NB4 (cell line): ENCODE measurements around the gene FBXW4.
A peak's percentile ranks its signal among the peaks of the same experiment; 100 is the strongest.

Source experiments
- DNase-seq: peaks from one replicate; pipeline ENCODE4 v3.0.0; 2010; ENCODE audit warnings: low read depth
- H3K4me3 ChIP-seq: one replicate; pipeline ENCODE4 v1.5.1; 2011; ENCODE audit warnings: mild to moderate bottlenecking, low read depth, low read length, moderate library complexity
- MYC ChIP-seq: IDR thresholded peaks from 2 replicates; pipeline ENCODE4 v1.6.1; 2011; ENCODE audit warnings: low read depth, low read length
- POLR2A ChIP-seq: IDR thresholded peaks from 2 replicates; pipeline ENCODE4 v1.6.1; 2011; ENCODE audit warnings: mild to moderate bottlenecking; ENCODE audit not compliant: insufficient read length; ENCODE audit errors: extremely low read depth
- TF ChIP-seq, protein P1 (sequence below): IDR thresholded peaks from one replicate; pipeline ENCODE4 v1.5.1; 2012; ENCODE audit warnings: low read depth, low read length
- TF ChIP-seq, protein P2 (sequence below): IDR thresholded peaks from 2 replicates; pipeline ENCODE4 v1.6.1; 2011; ENCODE audit warnings: low read depth, low read length

The FBXW4 gene

GRCh38 chr10:101572785-101573184, 122.2 kb downstream of the FBXW4 start:
- TF ChIP-seq, protein P1, sequence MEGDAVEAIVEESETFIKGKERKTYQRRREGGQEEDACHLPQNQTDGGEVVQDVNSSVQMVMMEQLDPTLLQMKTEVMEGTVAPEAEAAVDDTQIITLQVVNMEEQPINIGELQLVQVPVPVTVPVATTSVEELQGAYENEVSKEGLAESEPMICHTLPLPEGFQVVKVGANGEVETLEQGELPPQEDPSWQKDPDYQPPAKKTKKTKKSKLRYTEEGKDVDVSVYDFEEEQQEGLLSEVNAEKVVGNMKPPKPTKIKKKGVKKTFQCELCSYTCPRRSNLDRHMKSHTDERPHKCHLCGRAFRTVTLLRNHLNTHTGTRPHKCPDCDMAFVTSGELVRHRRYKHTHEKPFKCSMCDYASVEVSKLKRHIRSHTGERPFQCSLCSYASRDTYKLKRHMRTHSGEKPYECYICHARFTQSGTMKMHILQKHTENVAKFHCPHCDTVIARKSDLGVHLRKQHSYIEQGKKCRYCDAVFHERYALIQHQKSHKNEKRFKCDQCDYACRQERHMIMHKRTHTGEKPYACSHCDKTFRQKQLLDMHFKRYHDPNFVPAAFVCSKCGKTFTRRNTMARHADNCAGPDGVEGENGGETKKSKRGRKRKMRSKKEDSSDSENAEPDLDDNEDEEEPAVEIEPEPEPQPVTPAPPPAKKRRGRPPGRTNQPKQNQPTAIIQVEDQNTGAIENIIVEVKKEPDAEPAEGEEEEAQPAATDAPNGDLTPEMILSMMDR, result no peak
- TF ChIP-seq POLR2A (no peak), MYC (no peak)
- no peak overlapping the region for H3K4me3 ChIP-seq
- DNase-seq, result no peak

- H3K4me3 ChIP-seq, result no peak overlapping the region
- no peak for DNase-seq
- TF ChIP-seq, protein P2, sequence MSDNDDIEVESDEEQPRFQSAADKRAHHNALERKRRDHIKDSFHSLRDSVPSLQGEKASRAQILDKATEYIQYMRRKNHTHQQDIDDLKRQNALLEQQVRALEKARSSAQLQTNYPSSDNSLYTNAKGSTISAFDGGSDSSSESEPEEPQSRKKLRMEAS, result no peak
- TF ChIP-seq, protein P1, result no peak
- TF ChIP-seq MYC (no peak), POLR2A (no peak)
Observed at GRCh38 chr10:101572126-101572525, 122.8 kb downstream of the FBXW4 start.

- no peak for DNase-seq
- no peak overlapping the region for H3K4me3 ChIP-seq
- TF ChIP-seq, protein P2, result no peak
- TF ChIP-seq MYC (no peak), POLR2A (no peak)
- TF ChIP-seq, protein P1, result no peak
Observed at GRCh38 chr10:101571271-101571925, 123.6 kb downstream of the FBXW4 start.

DNA sequence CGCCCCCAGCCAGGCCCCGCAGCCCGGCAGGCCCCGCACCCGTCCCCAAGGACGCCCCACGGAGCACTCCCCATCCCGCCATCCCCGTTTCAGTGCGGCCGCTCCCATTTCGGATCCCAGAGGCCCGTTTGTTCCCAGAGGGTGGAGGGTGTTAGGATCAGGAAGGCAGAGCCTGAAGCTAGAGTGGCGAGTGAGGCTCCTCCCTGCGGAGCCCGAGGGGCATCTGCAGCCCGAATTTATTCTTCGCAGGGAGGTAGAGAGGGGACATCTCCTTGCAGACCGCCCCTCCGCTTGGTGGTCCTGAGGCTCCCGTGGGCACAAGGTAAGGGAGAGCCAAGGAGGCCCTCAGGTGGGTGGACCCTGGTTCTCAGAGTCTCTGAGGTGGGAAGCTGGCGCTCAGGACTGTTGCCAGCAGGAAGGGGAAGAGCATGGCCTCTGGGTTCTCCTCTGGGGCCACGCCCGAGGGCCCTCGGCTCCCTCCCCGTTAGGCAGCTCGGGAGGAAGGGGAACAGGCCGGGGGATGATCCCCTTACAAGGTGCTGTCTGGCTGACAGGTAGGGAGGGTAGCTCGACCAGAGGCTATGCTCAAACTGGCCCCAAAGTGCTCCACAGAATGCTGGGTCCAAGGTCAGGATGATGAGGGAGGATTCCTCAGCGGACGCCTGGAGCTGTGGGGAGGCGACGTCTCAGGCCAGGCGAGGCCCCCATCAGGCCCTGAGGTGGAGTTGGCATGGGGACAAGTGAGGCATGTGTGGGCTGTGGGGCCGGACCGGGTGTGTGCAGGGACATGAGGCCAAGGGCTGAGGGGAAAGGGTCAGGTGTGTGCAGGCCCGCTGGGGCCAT, 124.3 kb downstream of the FBXW4 start:
- DNase-seq, result peak; percentile 35
- H3K4me3 ChIP-seq, result peak overlapping the region; percentile 30
- no peak for TF ChIP-seq POLR2A
- TF ChIP-seq, protein P1, result no peak
- no peak for TF ChIP-seq MYC
- TF ChIP-seq, protein P2, result no peak

DNA sequence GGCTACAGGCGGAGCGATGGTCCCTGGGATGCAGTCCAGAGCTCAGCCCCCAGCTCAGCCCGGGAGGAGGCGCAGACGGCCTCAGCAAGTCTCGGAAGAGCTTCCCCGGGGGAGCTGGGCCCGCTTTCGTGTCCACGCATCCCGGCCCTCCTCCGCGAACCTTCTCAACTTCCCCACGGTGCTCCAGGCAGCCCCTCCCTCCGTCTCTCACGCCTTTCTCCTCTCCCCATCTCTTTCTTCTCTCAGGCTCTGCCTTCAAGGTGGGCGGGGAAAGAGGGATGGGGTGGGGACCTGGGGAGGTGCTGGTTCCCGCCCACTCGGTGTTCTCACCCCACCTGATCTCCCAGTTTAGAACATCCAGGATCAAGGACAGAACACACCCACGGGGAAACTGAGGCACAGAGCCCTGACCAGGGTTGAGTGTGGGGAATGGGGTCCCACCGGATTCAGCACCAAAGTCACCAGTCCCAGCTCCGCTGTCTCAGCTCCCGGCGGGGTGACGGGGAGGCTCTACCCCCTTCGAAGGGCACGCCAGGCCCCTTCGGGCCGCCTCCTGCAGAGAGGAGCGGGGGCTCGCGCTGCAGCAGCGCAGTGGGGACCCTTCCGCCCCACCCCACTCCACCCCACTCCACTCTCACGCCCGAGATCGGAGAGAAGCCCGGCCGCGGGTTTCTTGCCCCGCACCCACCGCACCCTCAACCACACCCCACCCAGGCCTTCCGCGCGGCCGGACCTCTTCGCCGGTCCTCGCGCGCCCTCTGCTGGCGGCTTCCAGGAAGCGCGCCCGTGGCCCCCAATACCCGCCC, 125.1 kb downstream of the FBXW4 start:
- peak overlapping the region; percentile 11 for H3K4me3 ChIP-seq
- DNase-seq, result peak; percentile 76
- TF ChIP-seq MYC, result 0 out of 2 replicates have a peak, but pooled peaks have one; percentile 28
- TF ChIP-seq, protein P2, result no peak
- TF ChIP-seq, protein P1, result peak; percentile 45
